B cell (primary cell): ENCODE measurements around the gene UNCX. TPM values are rescaled to one million over a fixed set of nuclear protein-coding genes. Genes with fewer than 3 reads are reported as not detected.

Source experiments
- ATAC-seq: fragments of 200-7000 bp; cut with Tn5 transposase; one replicate; pipeline ENCODE4 v1.10.0; 2021; ENCODE audit warnings: low read depth, mild to moderate bottlenecking, moderate number of reproducible peaks, moderate library complexity
- CTCF ChIA-PET: fragments of 350-600 bp; sonication (Branson Sonifier 250); formaldehyde crosslinking; loops from one replicate; lab custom pipeline; 2021; ENCODE audit warnings: antibody characterized with exemption, inconsistent platforms; lab: Charles Lee
- POLR2A ChIA-PET: fragments of 350-600 bp; sonication (Branson Sonifier 250); formaldehyde crosslinking; loops from one replicate; lab custom pipeline; 2021; ENCODE audit warnings: antibody characterized with exemption; lab: Charles Lee
- DNase-seq: peaks from one replicate; pipeline ENCODE4 v3.0.0; 2013
- H2AFZ ChIP-seq: 2 replicates; pipeline ENCODE4 v1.6.1; 2012; ENCODE audit warnings: mild to moderate bottlenecking, low read depth, low read length; ENCODE audit not compliant: insufficient read depth, poor library complexity, severe bottlenecking
- H3K27ac ChIP-seq, 2 donors: 1 replicate in 1 of 2; 2 replicates in 1 of 2; pipeline ENCODE4 v1.5.1; 2012 to 2013; ENCODE audit warnings: low read length in 2 of 2, mild to moderate bottlenecking in 2 of 2, moderate library complexity in 1 of 2
- H3K27me3 ChIP-seq, 4 experiments: fragments of 200-600 bp in 1 of 4; sonication (generic) in 1 of 4; replicated peaks in 1 of 4; 1 replicate in 2 of 4; 2 replicates in 2 of 4; pipeline versions ENCODE4 v1.6.1 to v1.7.0; 2013 to 2016; ENCODE audit warnings: low read length in 3 of 4, mild to moderate bottlenecking in 2 of 4, mixed read lengths in 1 of 4, moderate library complexity in 1 of 4; ENCODE audit not compliant: insufficient read depth in 4 of 4, control insufficient read depth in 3 of 4; ENCODE audit errors: control extremely low read depth in 1 of 4
- H3K36me3 ChIP-seq, 2 experiments: replicated peaks in 1 of 2; 1 replicate in 1 of 2; 2 replicates in 1 of 2; pipeline versions ENCODE4 v1.6.1 to v1.7.1; 2013; ENCODE audit warnings: low read length in 1 of 2; ENCODE audit not compliant: insufficient read depth in 2 of 2, control insufficient read depth in 1 of 2; ENCODE audit errors: control extremely low read depth in 1 of 2, extremely low read depth in 1 of 2
- H3K4me1 ChIP-seq, 2 donors: fragments of 200-600 bp in 1 of 2; sonication (generic) in 1 of 2; 1 replicate in 1 of 2; 2 replicates in 1 of 2; pipeline versions ENCODE4 v1.5.1 to v1.6.1; 2013 to 2017; ENCODE audit warnings: low read length in 2 of 2; ENCODE audit not compliant: control insufficient read depth in 2 of 2, insufficient read depth in 2 of 2
- H3K4me2 ChIP-seq: replicated peaks from 2 replicates; pipeline ENCODE3; 2012; ENCODE audit warnings: mild to moderate bottlenecking, low read depth, low read length; ENCODE audit not compliant: poor library complexity, severe bottlenecking
- H3K4me3 ChIP-seq, 5 experiments: fragments of 200-600 bp in 1 of 5; sonication (generic) in 1 of 5; 1 replicate in 3 of 5; 2 replicates in 2 of 5; pipeline versions ENCODE4 v1.5.1 to v1.7.0; 2011 to 2016; ENCODE audit warnings: low read length in 4 of 5, mild to moderate bottlenecking in 4 of 5, low read depth in 2 of 5, control low read depth in 1 of 5, moderate library complexity in 1 of 5; ENCODE audit not compliant: insufficient read depth in 1 of 5; ENCODE audit errors: control extremely low read depth in 1 of 5, extremely low read depth in 1 of 5
- H3K79me2 ChIP-seq: fragments of 200-600 bp; sonication (generic); one replicate; pipeline ENCODE4 v1.6.0; 2016; ENCODE audit warnings: low read length; ENCODE audit not compliant: control insufficient read depth, insufficient read depth
- H3K9ac ChIP-seq: fragments of 200-600 bp; sonication (generic); 2 replicates; pipeline ENCODE4 v1.6.1; 2017; ENCODE audit warnings: mild to moderate bottlenecking, low read length, moderate library complexity
- H3K9me3 ChIP-seq, 3 donors: one replicate each; pipeline versions ENCODE4 v1.6.1 to v1.7.1; 2013; ENCODE audit warnings: low read length in 2 of 3; ENCODE audit not compliant: control insufficient read depth in 2 of 3, insufficient read depth in 1 of 3; ENCODE audit errors: control extremely low read depth in 1 of 3
- H4K20me1 ChIP-seq: 2 replicates; pipeline ENCODE4 v1.6.0; 2012; ENCODE audit warnings: mild to moderate bottlenecking, low read length; ENCODE audit not compliant: insufficient read depth, control insufficient read depth, poor library complexity, severe bottlenecking
- H3K27ac Mint-ChIP-seq: one replicate; pipeline ENCODE4 v1.8.0; 2021; ENCODE audit warnings: mixed read lengths
- H3K27me3 Mint-ChIP-seq: one replicate; pipeline ENCODE4 v1.8.0; 2021; ENCODE audit warnings: mixed read lengths
- H3K4me1 Mint-ChIP-seq: one replicate; pipeline ENCODE4 v1.8.0; 2021; ENCODE audit warnings: mixed read lengths
- H3K4me3 Mint-ChIP-seq: one replicate; pipeline ENCODE4 v1.8.0; 2021; ENCODE audit warnings: mixed read lengths
- H3K9me3 Mint-ChIP-seq: one replicate; pipeline ENCODE4 v1.8.0; 2022; ENCODE audit warnings: mixed read lengths; ENCODE audit not compliant: insufficient read depth
- EZH2 ChIP-seq: IDR thresholded peaks from 2 replicates; pipeline ENCODE4 v1.6.1; 2012; ENCODE audit warnings: borderline replicate concordance, low read depth, mild to moderate bottlenecking, moderate library complexity, low read length; ENCODE audit not compliant: insufficient read depth, poor library complexity, severe bottlenecking
- WGBS: methylation state at CpG from one replicate; pipeline ENCODE4 v1.1.5; 2013; ENCODE audit warnings: missing lambda C conversion rate; ENCODE audit not compliant: insufficient coverage; 5-methylcytosine and 5-hydroxymethylcytosine counted together
- intact Hi-C: fragments of 100-400 bp; cut with micrococcal nuclease; formaldehyde crosslinking; loops from one replicate; pipeline ENCODE4 v1.10.0; 2022
- polyA plus RNA-seq: library from polyadenylated mRNA; depleted of rRNA; stranded (reverse); fragments of >200 nt; gene quantifications from 2 replicates; pipeline ENCODE4 v1.2.3, GENCODE V29; 2012
- total RNA-seq, 2 donors: library from RNA; stranded (reverse); fragments of 120-200 nt in 1 of 2; gene quantifications; 1 replicate in 1 of 2; 2 replicates in 1 of 2; pipeline versions ENCODE4 v1.2.3 to v1.2.4, GENCODE V29; 2013 to 2022
- TF ChIP-seq, protein P1 (sequence below): fragments of 200-600 bp; IDR thresholded peaks from one replicate; pipeline ENCODE4 v1.8.0; 2022; ENCODE audit warnings: antibody characterized with exemption, mild to moderate bottlenecking

Gene UNCX
- total and polyA plus RNA-seq, 2 donors (not counting 1 experiment from before 2014, with no cell fraction given): not detected

DNA sequence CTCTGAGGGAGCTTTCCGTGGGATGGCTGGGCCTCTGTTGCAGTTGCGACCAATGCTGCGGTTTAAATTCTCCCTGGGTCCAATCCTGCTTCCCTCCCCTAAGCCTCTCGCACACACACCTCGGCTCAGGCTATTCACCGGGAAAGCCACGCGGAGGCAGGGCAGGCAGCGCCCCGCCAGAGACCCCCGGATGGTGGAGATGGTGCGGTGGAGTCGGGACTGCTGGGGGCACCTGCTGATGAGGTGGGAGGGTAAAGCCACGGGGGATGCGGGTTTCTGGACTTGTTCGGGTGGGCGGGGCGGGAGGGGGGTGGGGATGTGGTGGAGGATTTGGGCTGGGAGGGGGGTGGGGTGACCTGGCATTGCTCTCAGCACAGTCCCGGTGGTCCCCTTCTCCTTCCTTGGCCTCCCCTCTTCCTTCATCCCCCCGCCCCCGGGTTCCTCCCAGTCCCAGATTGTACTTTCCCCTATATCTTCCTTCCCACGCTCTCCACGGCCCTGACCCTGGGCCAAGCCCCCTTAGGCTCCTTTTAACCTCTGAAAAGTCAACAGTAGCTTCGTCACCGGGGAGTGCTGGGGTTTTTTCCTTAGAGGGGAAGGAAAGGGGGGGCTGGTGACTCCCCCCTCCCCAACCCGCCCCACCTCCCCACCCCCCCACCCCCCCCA is 16.4 kb downstream of the UNCX start:
- Histone ChIP-seq H3K4me2 (no peak overlapping the region), H3K9me3 (peaks cover 0 to 47% (median 1%) of the 10 kb centered on the region in 3 donors), H3K4me1 (peaks cover 13 to 21% of the 10 kb centered on the region in 2 donors), H2AFZ (no peak overlapping the region), H3K4me3 (no peak overlapping the region), H4K20me1 (no peaks in the 10 kb centered on the region), H3K79me2 (no peaks in the 10 kb centered on the region), H3K27ac (no peak overlapping the region), H3K36me3 (no peaks in the 10 kb centered on the region), H3K9ac (no peak overlapping the region), H3K27me3 (peaks cover 0 to 81% (median 33%) of the 10 kb centered on the region in 4 experiments)
- CTCF ChIA-PET: no interaction called here
- POLR2A ChIA-PET: no interaction called here
- peak overlapping the region; percentile 41 for H3K27ac Mint-ChIP-seq
- WGBS: 5% methylated on average over 3 of the region's 26 CpGs
- no peak for ATAC-seq
- no peaks in the 10 kb centered on the region for H3K9me3 Mint-ChIP-seq
- H3K4me3 Mint-ChIP-seq: no peak overlapping the region
- peaks cover 11% of the 10 kb centered on the region for H3K4me1 Mint-ChIP-seq
- no peak for DNase-seq
- intact Hi-C loops: no loop called here
- peaks cover 61% of the 10 kb centered on the region for H3K27me3 Mint-ChIP-seq
- TF ChIP-seq, protein P1, sequence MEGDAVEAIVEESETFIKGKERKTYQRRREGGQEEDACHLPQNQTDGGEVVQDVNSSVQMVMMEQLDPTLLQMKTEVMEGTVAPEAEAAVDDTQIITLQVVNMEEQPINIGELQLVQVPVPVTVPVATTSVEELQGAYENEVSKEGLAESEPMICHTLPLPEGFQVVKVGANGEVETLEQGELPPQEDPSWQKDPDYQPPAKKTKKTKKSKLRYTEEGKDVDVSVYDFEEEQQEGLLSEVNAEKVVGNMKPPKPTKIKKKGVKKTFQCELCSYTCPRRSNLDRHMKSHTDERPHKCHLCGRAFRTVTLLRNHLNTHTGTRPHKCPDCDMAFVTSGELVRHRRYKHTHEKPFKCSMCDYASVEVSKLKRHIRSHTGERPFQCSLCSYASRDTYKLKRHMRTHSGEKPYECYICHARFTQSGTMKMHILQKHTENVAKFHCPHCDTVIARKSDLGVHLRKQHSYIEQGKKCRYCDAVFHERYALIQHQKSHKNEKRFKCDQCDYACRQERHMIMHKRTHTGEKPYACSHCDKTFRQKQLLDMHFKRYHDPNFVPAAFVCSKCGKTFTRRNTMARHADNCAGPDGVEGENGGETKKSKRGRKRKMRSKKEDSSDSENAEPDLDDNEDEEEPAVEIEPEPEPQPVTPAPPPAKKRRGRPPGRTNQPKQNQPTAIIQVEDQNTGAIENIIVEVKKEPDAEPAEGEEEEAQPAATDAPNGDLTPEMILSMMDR: no peak
- no peak for TF ChIP-seq EZH2

DNA sequence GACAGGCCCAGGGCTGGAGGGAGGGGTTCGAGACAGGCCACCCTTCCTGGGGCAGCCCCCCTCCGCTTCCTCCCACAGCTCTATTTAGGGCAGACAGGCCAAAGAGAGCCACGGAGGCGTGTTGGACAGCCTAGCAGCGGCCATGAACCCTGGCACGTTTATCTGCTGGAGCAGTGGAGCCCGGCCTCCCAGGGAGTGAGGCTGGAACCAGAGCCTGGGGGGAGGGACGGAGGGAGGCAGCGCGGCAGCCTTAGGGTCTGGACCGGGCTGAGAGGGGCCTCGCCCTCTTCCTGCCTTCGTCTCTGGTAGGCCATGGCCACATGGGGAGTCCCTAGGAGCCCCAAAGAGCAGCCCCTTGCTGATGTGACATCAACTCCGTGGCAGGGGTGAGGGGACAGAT is 17.1 kb downstream of the UNCX start:
- H3K27ac ChIP-seq: no peak overlapping the region
- H2AFZ ChIP-seq: no peak overlapping the region
- H3K27me3 Mint-ChIP-seq: peaks cover 57% of the 10 kb centered on the region
- H3K9me3 ChIP-seq: peaks cover 0 to 40% (median 0%) of the 10 kb centered on the region in 3 donors
- H3K4me1 Mint-ChIP-seq: peaks cover 11% of the 10 kb centered on the region
- H3K27me3 ChIP-seq: peaks cover 0 to 74% (median 28%) of the 10 kb centered on the region in 4 experiments
- H3K4me1 ChIP-seq: peaks cover 13 to 20% of the 10 kb centered on the region in 2 donors
- DNase-seq (no peak), ATAC-seq (no peak)
- ChIA-PET POLR2A (no interaction called here), CTCF (no interaction called here)
- no peak overlapping the region for H3K4me2 ChIP-seq
- H3K4me3 Mint-ChIP-seq: no peak overlapping the region
- intact Hi-C loops: no loop called here
- no peaks in the 10 kb centered on the region for H4K20me1 ChIP-seq
- no peaks in the 10 kb centered on the region for H3K79me2 ChIP-seq
- TF ChIP-seq EZH2: no peak
- TF ChIP-seq, protein P1: no peak
- no peaks in the 10 kb centered on the region for H3K9me3 Mint-ChIP-seq
- H3K4me3 ChIP-seq: no peak overlapping the region
- no peaks in the 10 kb centered on the region for H3K36me3 ChIP-seq
- H3K9ac ChIP-seq: no peak overlapping the region
- no peak overlapping the region for H3K27ac Mint-ChIP-seq
- 9% methylated on average over 12 of the region's 14 CpGs for WGBS
